ENCODE measurements around the gene CPEB2.
"Not testable (repeated sequence)": the region's sequence is repeated elsewhere in the genome, so short reads cannot be mapped to it uniquely, and the experiment has no call there.

The CPEB2 gene

DNA sequence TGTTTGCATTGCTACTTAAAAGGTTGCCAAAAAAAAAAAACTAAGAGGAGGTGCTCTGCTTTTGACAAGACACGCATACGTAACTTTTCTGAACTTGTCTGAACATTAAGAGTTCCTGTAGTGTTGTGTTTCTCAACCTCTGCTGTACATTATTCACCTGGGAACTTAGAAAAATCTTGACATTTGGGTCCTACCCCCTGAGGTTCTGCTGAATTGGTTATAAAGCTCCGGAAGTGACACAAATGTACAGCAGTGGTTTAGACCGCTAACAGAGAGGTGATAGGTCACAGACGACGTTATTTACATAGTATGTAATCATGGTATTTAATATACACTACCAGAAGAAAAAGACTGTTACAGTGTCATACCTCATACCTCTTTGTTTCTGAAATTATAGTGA lies 61.1 kb downstream of the CPEB2 start:
- DNase-seq, result no peak

DNA sequence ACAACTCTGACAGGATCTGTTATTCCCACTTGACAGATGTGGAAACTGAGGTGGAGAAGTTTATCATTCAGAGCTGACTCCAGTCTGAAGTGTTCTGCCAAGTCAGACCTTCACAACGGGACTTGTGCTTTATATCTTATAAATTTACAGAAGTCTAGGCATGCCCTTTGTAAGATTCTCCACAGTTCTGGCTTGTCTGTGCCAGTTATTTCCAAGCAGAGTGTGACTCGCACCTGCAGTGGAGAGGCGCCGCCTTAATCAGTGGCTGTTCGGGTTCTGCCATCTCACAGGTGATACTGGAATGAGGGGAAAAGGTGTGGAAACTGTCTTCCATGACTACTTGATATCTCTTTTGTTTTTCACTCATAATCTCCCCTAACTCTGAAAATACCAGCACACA lies 63.2 kb downstream of the CPEB2 start:
- no peak for DNase-seq

DNA sequence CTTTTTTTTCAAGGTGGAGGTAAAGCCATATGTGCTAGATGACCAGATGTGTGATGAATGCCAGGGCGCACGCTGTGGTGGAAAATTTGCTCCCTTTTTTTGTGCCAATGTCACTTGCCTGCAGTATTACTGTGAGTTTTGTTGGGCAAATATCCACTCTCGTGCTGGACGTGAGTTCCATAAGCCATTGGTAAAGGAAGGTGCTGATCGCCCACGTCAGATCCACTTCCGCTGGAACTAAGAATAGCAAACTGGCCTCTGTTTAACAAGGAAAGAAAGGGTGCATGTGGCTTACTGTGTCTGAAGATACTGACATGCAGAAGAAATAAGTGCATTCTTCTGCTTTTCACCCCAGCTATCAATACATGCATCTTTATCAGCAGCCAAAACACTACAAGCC lies 63.9 kb downstream of the CPEB2 start:
- no peak for DNase-seq

DNA sequence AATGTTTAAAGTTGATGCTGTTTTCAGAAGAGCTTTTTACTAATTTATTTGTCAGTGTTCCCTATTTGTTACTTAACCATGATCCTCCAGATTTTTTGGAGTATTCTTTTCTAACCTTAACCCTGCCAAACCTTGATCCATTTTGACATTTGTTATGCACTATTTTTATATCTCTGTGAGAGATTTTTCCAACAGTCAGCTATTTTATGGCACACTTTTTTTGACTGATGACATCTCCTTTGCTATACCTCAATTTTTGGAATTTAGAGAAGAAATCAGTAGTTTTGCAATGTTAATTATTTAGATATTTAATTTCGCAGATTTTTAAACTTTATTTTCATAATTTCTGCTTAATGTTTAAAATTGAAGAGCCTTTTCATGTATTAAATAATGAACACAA lies 66.0 kb downstream of the CPEB2 start:
- no peak for DNase-seq

DNA sequence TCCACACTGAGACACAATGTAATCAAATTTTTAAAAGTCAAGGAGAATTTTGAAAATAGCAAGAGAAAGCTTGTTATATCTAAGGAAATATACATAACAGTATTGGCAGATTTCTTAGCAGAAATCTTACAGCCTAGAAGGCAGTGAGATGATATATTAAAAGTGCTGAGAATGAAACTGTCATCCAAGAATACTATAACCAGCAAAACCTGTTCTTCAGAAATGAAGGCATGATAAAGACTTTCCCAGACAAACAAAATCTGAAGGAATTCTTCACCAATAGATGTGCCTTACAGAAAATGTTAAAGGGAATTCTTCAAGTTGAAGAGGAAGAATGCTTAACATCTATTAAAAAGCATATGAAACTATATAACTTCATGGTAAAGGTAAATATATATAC lies 73.6 kb downstream of the CPEB2 start:
- DNase-seq, result no peak

DNA sequence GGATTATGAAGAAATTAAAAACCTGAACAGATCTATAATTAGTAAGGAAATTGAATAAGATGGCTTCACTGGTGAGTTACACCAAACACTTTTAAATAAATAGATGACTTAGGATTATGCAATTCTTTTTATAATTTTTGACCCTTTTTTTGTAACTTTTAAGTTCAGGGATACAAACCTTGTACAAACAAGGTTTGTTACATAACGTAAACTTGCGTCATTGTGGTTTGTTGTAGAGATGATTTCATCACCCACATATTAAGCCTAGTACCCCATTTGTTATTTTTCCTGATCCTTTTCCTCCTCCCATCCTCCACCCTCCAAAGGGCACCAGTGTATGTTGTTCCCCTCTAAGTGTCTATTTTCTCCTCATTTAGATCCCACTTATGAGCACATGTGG lies 75.7 kb downstream of the CPEB2 start:
- no peak for DNase-seq

DNA sequence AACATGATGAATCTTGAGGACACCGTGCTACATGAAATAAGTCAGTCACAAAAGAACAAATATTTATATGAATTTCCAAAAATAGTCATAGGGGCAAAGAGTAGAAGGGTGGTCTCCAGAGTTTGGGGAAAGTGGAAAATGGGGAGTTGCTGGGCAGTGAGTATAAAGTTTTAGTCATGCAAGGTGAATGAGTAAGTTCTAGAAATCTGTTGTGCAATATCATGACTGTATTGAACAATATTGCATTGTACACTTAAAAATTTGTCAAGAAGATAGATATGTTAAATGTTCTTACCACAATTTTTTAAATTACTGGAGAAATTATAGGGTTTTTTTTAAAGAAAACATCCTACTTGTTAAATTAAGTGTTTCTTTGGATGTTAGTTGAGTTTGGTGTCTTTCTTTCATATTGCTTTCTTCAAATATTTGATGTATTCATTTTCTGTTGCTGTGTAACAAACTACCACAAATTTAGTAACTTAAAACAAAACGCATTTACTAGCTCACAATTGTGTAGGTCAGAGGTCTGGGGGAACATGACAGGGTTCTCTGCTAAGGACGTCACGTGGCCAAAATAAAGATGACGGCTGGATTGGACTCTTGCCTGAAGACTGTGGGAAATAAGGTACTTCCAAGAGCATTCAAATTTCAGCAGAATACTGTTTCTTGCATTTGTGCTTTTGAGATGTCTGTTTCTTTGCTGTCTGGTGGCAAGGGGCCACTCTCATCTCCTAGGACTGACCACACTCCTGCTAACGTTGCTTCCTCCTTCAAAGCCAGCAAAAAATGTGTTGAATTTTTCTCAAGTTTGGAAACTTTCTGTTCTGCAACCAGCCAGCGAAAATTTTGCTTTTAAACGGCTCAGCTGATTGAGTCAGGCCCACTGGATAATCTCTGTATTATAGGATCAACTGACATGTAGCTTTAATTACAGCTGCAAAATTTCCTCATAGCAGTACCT lies 76.7 kb downstream of the CPEB2 start:
- DNase-seq, result no peak

DNA sequence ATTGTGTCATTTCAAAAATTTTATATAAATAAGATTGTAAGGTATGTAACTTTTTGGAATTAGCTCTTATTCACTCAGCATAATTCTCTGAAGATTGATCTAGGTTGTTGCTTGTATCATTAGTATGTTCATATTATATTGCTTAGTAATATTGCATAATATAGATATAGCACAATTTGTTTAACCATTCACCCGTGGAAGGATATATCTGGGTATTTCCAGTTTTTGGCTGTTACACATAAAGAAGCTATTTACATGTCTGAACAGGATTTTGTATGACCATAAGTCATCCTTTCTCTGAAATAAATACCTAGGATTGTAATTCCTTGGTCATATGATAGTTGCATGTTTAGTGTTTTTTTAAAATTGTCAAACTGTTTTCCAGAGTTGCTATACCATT lies 82.5 kb downstream of the CPEB2 start:
- DNase-seq, result no peak

DNA sequence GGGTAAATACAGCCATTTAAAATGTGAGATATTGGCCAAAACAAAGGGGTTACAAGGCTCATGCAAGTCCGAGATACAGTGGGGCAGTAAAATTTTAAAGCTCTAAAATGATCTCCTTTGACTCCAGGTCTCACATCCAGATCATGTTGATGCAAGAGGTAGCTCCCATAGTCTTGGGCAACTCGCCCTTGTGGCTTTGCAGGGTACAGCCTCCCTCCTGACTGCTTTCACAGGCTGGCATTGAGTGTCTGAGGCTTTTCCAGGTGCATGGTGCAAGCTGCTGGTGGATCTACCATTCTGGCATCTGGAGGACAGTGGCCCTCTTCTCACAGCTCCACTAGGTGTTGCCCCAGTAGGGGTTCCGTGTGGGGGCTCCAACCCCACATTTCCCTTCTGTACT lies 83.5 kb downstream of the CPEB2 start:
- not testable (repeated sequence) for DNase-seq

DNA sequence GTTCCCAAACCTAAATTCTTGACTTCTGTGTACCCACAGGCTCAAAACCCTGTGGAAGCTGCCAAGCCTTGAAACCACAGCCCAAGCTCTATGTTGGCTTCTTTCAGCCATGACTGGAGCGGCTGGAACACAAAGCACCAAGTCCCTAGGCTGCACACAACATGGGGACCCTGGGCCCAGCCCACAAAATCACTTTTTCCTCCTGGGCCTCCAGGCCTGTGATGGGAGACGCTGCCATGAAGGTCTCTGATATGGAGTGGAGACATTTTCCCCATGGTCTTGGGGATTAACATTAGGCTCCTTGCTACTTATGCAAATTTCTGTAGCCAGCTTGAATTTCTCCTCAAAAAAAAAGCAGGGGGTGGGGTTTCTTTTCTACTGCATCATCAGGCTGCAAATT lies 84.0 kb downstream of the CPEB2 start:
- DNase-seq, result not testable (repeated sequence)

DNA sequence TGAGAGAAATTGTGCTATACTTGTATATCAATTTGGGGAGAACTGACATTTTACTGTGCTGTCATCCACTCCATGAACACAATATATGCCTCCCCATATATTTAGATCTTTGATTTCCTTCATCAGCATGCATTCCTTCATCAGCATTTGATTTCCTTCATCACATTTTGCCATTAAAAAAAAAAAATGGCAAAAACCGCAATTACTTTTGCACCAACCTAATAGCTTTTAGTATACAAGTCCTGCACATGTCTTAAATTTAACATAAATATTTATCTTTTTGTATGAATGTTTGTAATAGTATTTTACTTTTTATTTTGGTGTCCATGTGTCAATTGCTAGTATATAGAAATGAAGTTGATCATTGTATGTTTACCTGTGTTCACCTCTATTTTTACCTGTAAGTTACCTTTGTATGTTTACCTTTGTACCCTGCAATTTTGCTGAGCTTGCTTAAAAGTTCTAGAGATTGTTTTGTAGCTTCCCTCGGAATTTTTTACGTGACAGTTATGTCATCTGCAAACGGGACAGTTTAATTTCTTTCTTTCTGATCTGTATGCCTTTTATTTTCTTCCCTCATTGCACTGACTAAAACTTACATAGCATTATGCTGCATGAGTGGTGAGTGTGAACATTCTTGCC lies 86.2 kb downstream of the CPEB2 start:
- no peak for DNase-seq

DNA sequence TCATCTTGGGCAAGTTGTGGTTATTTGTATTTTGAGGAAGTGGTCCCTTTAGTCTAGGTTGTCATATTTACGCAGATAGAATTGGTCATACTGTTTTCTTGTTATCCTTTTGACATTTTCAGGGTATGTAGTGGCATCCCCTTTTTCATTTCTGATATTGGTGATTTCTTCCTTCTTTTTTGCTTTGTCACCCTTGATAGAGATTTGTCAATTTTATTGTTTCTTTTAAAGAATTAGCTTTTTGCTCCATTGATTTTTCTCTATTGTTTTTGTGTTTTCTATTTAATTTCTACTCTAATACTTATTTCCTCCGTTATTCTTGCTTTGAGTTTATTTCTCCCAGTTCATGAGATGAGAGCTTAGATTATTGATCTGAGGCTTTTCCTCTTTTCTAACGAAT lies 87.7 kb downstream of the CPEB2 start:
- DNase-seq, result no peak

DNA sequence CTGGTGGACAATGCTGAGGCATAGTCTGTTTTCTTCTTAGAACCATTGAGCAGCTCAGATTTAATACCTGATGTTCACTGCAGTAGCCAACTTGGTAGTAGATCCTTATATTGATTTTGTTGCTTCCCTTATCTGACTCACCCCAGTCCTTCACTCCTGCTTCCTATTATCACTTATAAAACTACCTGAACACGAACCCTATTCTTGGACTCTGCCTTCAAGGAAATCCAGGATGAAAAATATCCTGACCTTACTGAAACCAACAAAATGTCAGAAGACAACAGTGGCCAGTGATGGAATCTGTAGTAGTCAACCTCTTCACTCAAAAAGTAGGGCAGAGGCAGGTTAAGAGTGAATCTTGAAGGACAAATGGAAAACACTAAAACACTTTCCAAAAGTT lies 98.1 kb downstream of the CPEB2 start:
- no peak for DNase-seq

DNA sequence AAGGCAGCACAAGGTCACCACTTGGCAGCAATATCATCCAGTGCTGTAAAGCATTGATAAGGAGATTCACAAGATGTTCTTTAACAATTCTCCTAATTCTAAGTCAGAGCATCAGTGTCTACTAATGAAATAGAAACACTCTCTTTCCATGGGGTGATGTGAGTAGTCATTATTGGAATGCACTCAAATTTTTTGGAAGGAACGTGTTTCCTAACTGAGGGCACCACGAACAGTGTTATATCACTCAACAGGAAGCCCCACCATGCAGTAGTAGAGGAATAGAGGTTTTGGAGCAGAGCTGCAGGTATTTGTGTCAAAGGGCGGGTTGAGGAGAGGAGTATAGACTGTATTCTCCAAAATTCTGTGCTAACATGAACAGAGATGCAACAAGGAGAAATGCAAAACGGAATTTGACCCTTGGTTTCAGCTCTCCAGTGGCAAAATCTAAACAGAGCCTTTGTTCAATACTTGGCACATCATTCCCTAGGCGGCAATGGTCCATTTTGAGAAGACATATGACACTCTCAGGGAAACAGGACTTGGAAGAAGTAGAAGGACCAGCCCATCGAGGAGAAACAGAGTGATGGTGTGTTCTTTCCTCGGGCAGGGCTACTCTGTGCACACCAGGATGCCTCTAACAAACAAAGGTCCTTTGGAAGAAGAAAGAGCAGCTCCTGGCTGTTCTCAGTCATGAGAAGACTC lies 98.9 kb downstream of the CPEB2 start:
- DNase-seq, result no peak

DNA sequence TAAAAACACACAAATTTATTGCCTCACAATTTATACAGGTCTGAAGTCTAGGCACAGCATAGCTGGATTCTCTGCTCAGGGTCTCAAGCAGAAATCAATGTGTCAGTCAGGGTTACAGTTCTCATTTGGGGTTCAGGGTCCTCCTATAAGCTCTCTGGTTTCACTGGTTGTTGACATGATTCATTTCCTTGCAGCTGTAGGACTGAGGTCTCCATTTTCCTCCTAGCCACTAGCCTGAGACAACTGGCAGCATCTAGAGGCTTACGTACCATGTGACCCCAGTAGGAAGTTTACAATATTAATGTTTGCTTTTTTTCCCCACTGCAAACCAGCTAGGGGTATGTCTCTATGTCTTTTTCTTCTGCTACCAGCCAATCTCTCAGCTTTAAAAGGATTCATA lies 102.5 kb downstream of the CPEB2 start:
- no peak for DNase-seq

DNA sequence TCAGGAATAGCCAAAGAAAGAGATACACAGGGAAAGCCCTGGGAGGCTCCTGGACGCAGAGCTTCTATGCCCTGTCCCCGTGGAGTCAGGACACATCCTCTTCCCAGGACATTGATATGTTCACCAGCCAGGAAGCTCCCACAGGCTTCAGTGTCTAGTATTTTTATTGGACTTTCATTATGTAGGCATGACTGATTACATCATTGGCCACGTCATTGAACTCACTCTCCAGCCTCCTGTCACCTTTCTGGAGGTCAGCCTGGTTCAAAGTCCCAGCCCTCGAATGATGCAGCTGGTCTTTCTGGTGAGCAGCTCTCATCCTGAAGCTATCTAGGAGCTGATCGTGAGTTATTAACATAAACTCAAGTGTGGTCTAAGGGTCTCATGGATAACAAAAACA lies 104.1 kb downstream of the CPEB2 start:
- DNase-seq, result no peak

DNA sequence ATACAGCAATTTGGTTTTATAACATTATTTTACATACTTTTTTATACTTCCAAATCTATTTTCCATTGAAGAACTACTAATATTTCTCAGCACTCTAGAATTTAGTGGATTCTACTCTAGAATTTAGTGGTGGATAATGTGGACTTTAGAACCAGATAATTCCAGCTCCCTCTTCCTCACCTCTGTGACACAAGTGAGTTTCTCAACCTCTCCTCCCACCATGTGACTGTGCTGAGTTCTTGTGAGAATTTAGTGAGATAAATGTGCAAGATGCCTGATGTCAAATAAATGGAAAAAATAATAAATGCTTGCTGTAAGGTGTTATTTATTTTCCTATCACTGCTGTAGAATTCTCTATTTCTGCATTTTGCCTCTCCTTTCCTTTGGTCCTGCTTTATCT lies 107.3 kb downstream of the CPEB2 start:
- DNase-seq, result no peak

DNA sequence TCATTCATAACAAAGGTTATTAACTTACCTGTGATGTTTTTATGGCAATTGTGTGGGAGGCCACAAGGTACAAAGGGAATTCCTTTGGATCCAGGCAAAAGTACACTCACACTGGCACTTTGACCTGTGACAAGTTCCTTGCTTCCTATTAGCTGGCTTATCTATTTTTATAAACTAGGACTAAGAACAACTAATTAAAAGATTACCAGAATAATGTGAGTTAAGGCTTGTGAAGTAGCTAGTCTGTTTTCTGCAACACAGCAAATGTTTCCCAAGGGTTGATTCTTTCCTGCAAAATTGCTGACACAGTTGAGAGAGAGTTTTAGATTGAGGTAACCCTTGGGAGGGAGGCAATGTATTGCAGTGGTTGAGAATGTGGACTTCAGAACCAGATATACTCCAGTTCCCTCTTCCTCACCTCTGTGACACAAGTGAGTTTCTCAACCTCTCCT lies 107.9 kb downstream of the CPEB2 start:
- no peak for DNase-seq

DNA sequence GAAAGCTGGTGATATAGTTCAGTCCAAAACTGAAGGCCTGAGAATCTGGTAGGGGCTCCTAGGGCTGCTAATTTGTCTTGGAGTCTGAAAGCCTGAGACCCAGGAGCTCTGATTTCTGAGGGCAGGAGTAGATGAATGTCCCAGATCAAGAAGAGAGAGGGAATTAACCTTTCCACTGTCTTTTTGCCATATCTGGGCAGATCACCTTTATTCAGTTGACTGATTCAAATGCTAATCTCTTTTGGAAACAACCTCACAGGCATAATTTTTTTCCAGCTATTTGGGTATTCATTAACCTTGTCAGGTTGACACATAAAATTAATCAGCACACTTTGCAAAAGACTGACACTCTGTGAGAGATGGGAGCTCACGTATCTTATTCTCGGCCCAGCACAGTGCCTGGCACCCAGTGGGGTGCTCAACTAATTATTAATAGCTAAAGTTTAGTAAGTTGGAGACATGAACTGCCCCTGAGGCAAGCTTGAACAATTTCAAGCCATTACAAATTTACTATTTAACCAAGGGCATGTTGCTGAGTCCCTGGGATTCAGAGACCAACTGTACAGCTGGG lies 114.3 kb downstream of the CPEB2 start:
- DNase-seq, result no peak

DNA sequence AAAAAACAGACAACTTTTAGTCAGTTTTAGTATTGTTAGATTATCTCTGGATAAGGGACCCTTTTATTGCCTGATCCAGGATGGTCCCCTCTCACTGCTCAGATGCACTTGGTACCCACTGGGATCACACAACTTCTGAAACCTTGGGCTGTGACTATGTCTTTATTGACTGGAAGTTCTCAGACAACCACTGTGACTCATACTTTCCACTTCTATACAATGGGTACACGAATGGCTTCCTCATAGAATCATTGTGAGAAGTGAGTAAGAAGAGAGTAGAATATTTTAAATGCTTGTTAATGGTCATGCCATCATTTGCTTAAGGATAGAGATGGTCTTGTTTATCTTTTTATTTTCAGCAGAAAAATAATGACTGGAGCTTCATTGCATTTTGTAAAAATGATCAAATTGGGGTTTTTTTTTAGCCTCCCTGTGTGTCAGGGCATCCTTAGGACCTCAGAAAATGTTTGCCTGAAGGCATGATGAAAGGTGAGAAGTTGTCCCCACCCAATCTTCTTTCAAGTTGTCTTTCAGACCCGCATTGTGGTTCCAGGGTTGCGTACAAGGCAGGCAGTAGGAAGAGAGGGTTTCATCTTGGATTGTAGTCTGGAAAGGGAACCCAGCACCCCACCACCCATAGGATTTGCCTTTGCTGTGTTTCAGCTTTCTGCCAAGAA lies 115.1 kb downstream of the CPEB2 start:
- no peak for DNase-seq

DNA sequence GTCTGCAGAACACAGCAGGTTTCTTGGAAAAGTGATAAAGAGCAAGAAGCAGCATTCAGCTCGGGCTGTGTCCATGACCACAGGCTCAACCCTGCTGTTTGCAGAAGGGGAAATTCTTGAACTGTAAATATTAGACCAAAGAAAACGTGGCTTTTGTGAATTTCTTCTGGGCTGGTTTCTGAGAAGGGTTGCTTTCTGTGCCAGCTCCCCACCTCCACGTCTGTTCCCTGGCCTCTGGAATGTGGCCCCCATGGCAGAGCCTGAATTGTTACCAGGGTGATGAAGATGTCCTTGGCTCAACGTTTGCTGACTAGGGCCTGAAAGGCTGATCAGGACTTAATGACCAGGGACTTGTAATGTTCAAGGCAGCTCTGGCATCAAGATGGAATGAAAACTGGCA lies 116.0 kb downstream of the CPEB2 start:
- no peak for DNase-seq

All from NCI-H1417 treated with DMSO at 0.1 percent for 48 hours (cell line).